ENCODE results near the gene FAM149A.

Gene FAM149A

GRCh38 chr4:186204103-186204559 is 99.6 kb downstream of the FAM149A start:
- peak; percentile 90 for DNase-seq

- DNase-seq, result no peak
Observed at GRCh38 chr4:186204686-186205085, 100.2 kb downstream of the FAM149A start.

- no peak for DNase-seq
Observed at GRCh38 chr4:186205156-186205555, 100.7 kb downstream of the FAM149A start.

GRCh38 chr4:186216465-186217024 is 112.0 kb downstream of the FAM149A start:
- no peak for DNase-seq

- no peak for DNase-seq
Observed at GRCh38 chr4:186217733-186218293, 113.3 kb downstream of the FAM149A start.

GRCh38 chr4:186221624-186222023 is 117.1 kb downstream of the FAM149A start:
- no peak for DNase-seq
